Measurements from ENCODE around the gene CPN1. TPM values are rescaled to one million over a fixed set of nuclear protein-coding genes. Genes with fewer than 3 reads are reported as not detected.

Gene CPN1
- total and polyA plus RNA-seq, 10 of the 15 experiments (the other 5 are each of a cell fraction or from before 2014, with no cell fraction given), result 0.03 to 0.10 TPM; not detected in 8

- ChIA-PET SMC1A (ENCODE audit: uncharacterized antibody, unreplicated experiment) (interaction anchor here (0.6 to 1.0 kb wide), 2 partner anchors 67 to 242 kb away, joined by 3 to 5 read pairs; no protein-coding TSS in a partner anchor), RAD21 (ENCODE audit: unreplicated experiment) (no interaction called here), POLR2A (no interaction called here), CTCF (interaction anchor here (3.4 kb wide), 1 partner anchor 256 kb away, joined by 9 read pairs; no protein-coding TSS in a partner anchor)
- no TSS peak for BruUV-seq (replicated peaks)
- Histone ChIP-seq H3K4me2 (ENCODE audit: control insufficient read depth, insufficient read depth) (no peak overlapping the region), H3K27ac (ENCODE audit: control insufficient read depth, insufficient read depth) (no peak overlapping the region), H3K9me3 (replicated peaks; ENCODE audit: control insufficient read depth, insufficient read depth, low read length) (no peaks in the 10 kb centered on the region; the same call in 2 of the 3 replicates), H2AFZ (ENCODE audit: control insufficient read depth, low read depth, low read length) (no peak overlapping the region), H3K79me2 (ENCODE audit: control insufficient read depth, insufficient read depth, low read length) (no peaks in the 10 kb centered on the region), H3K36me3 (ENCODE audit: control insufficient read depth in 2 of 2, insufficient read depth in 2 of 2, low read length in 1 of 2) (no peaks in the 10 kb centered on the region), H4K20me1 (ENCODE audit: control insufficient read depth, insufficient read depth) (no peaks in the 10 kb centered on the region), H3K9ac (ENCODE audit: control insufficient read depth, insufficient read depth, low read length) (no peak overlapping the region), H3K4me3 (no peak overlapping the region), H3K4me1 (ENCODE audit: control insufficient read depth, insufficient read depth, low read length) (no peaks in the 10 kb centered on the region), H3K27me3 (replicated peaks in 1 of 2; ENCODE audit: control insufficient read depth in 2 of 2, insufficient read depth in 2 of 2, low read length in 1 of 2) (peaks cover 0 to 2% of the 10 kb centered on the region in 2 experiments; a peak in 1 of 4 replicates)
- 13% methylated on average over 6 of the region's 6 CpGs for WGBS (ENCODE audit: insufficient coverage, insufficient replicate concordance, low lambda C conversion rate, missing lambda C conversion rate)
- in situ Hi-C loops (cut with MboI), result no loop called here
- no peak for ATAC-seq
- DNase-seq (ENCODE audit: low read depth, low spot score), result no peak
- intact Hi-C loops (cut with micrococcal nuclease; ENCODE audit: unreplicated experiment), result no loop called here
- TF ChIP-seq BMI1 (IDR thresholded peaks at IDR 0.05; ENCODE audit: borderline replicate concordance) (no peak), SMARCA5 (IDR thresholded peaks at IDR 0.05) (no peak), SREBF2 (IDR thresholded peaks at IDR 0.05; ENCODE audit: low read length) (no peak), GABPA (IDR thresholded peaks at IDR 0.05; ENCODE audit: low read depth) (no peak), POLR2AphosphoS5 (IDR thresholded peaks at IDR 0.05; ENCODE audit: low read length) (no peak), CBX3 (IDR thresholded peaks at IDR 0.05; ENCODE audit: borderline replicate concordance, low read depth) (no peak), POLR2A (IDR thresholded peaks at IDR 0.05; ENCODE audit: low read depth, low read length) (no peak), JUNB (IDR thresholded peaks at IDR 0.05) (no peak), MYC (IDR thresholded peaks at IDR 0.05; ENCODE audit: insufficient read depth, insufficient read length, insufficient replicate concordance, low read length, severe bottlenecking) (no peak), NFXL1 (IDR thresholded peaks at IDR 0.05; ENCODE audit: borderline replicate concordance) (no peak), NR2C2 (IDR thresholded peaks at IDR 0.05; ENCODE audit: borderline replicate concordance, control insufficient read depth, insufficient read length, low read depth) (no peak), WRNIP1 (IDR thresholded peaks at IDR 0.05; ENCODE audit: borderline replicate concordance, low read depth, low read length) (no peak), NBN (IDR thresholded peaks at IDR 0.05) (no peak), SIN3A (IDR thresholded peaks at IDR 0.05; ENCODE audit: low read depth, low read length) (no peak), FOXM1 (IDR thresholded peaks at IDR 0.05; ENCODE audit: low read depth, low read length) (no peak), TAF1 (IDR thresholded peaks at IDR 0.05; ENCODE audit: borderline replicate concordance, low read depth, low read length) (no peak), RELA (IDR thresholded peaks at IDR 0.05; ENCODE audit: borderline replicate concordance, partially characterized antibody) (no peak), SUZ12 (IDR thresholded peaks at IDR 0.05; ENCODE audit: unreplicated experiment) (no peak)
- TF ChIP-seq, protein P1, sequence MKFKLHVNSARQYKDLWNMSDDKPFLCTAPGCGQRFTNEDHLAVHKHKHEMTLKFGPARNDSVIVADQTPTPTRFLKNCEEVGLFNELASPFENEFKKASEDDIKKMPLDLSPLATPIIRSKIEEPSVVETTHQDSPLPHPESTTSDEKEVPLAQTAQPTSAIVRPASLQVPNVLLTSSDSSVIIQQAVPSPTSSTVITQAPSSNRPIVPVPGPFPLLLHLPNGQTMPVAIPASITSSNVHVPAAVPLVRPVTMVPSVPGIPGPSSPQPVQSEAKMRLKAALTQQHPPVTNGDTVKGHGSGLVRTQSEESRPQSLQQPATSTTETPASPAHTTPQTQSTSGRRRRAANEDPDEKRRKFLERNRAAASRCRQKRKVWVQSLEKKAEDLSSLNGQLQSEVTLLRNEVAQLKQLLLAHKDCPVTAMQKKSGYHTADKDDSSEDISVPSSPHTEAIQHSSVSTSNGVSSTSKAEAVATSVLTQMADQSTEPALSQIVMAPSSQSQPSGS (IDR thresholded peaks at IDR 0.05; ENCODE audit: low read length), result no peak
- TF ChIP-seq, protein P2, sequence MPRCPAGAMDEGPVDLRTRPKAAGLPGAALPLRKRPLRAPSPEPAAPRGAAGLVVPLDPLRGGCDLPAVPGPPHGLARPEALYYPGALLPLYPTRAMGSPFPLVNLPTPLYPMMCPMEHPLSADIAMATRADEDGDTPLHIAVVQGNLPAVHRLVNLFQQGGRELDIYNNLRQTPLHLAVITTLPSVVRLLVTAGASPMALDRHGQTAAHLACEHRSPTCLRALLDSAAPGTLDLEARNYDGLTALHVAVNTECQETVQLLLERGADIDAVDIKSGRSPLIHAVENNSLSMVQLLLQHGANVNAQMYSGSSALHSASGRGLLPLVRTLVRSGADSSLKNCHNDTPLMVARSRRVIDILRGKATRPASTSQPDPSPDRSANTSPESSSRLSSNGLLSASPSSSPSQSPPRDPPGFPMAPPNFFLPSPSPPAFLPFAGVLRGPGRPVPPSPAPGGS (IDR thresholded peaks at IDR 0.05; ENCODE audit: borderline replicate concordance, insufficient read depth, low read depth, low read length, poor library complexity, severe bottlenecking), result no peak
- FAIRE-seq, result no peak
Measured at GRCh38 chr10:100101192-100102076, 19.8 kb upstream of the CPN1 start.

All from GM12878 (cell line).